Subcutaneous abdominal adipose tissue (tissue), 5 donors: Measurements from ENCODE around the gene LRCH1.

Experiments used
- H3K27ac ChIP-seq: one replicate; pipeline ENCODE4 v1.7.0; 2013; ENCODE audit warnings: low read depth, mild to moderate bottlenecking, inconsistent platforms, low read length, moderate library complexity
- H3K27me3 ChIP-seq, 5 donors: one replicate each; pipeline ENCODE4 v1.7.0; 2013; ENCODE audit warnings: low read length in 5 of 5, inconsistent platforms in 1 of 5; ENCODE audit not compliant: control insufficient read depth in 5 of 5, insufficient read depth in 4 of 5
- H3K36me3 ChIP-seq, 5 donors: one replicate each; pipeline ENCODE4 v1.7.0; 2013; ENCODE audit warnings: low read length in 5 of 5; ENCODE audit not compliant: control insufficient read depth in 5 of 5, insufficient read depth in 5 of 5
- H3K4me1 ChIP-seq, 5 donors: one replicate each; pipeline ENCODE4 v1.7.0; 2013; ENCODE audit warnings: low read length in 5 of 5, mild to moderate bottlenecking in 3 of 5, moderate library complexity in 1 of 5; ENCODE audit not compliant: control insufficient read depth in 5 of 5, insufficient read depth in 5 of 5
- H3K4me3 ChIP-seq, 5 donors: one replicate each; pipeline ENCODE4 v1.7.0; 2013; ENCODE audit warnings: low read length in 5 of 5, low read depth in 1 of 5
- H3K9ac ChIP-seq, 5 donors: one replicate each; pipeline ENCODE4 v1.7.0; 2013; ENCODE audit warnings: low read length in 5 of 5, mild to moderate bottlenecking in 4 of 5, moderate library complexity in 3 of 5
- H3K9me3 ChIP-seq, 5 donors: one replicate each; pipeline ENCODE4 v1.7.0; 2013; ENCODE audit warnings: low read length in 5 of 5; ENCODE audit not compliant: control insufficient read depth in 5 of 5
- donor health status: healthy.
- donor health status: healthy.
- donor health status: healthy.
- donor health status: healthy.
- donor health status: healthy.

Gene LRCH1

DNA sequence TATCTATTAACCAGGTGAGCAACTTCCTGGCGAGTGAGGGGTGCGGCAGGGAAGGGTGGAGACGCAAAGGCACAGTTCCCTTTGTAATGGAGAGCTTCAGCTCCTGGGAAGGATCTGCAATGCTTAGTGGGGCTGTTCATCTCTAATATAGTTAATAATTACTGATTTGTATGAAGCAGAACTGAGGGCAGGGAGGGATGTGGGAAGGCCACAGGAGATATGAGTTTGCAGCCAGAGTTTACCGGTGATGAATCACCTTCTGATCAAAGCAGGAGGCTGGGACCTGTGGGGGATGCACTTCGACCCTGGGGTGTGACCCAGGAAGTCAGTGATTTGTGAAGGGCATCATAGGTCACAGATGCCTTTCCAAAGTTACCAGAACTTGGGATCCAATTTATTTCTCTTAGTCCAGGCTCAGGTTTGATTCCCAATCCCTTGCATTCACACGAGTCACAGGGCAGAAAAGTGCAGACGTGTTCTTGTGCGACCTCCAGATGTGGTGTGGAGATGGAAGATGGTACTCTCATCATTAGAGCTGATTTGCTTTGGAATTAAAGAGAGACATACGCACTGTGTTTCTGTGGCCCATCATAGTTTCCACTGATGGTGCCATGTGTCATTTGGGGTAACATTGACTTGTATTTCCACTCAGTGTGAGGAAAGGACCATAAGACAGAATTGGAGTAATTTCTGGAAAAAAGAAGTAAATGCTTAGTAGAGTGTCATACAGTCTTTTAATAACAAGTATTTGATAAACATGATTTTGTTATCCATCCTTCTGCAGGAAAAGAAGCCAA, 55.0 kb downstream of the LRCH1 start:
- Histone ChIP-seq H3K9me3 (no peaks in the 10 kb centered on the region), H3K9ac (no peak overlapping the region), H3K4me3 (no peak overlapping the region), H3K27me3 (no peaks in the 10 kb centered on the region), H3K36me3 (no peaks in the 10 kb centered on the region), H3K27ac (no peak overlapping the region), H3K4me1 (peaks cover 0 to 43% (median 24%) of the 10 kb centered on the region in 5 donors)

- no peak overlapping the region for H3K9ac ChIP-seq
- no peak overlapping the region for H3K4me3 ChIP-seq
- no peaks in the 10 kb centered on the region for H3K9me3 ChIP-seq
- H3K27me3 ChIP-seq = no peaks in the 10 kb centered on the region
- no peaks in the 10 kb centered on the region for H3K36me3 ChIP-seq
- H3K4me1 ChIP-seq = peaks cover 0 to 38% (median 20%) of the 10 kb centered on the region in 5 donors
- H3K27ac ChIP-seq = no peak overlapping the region
Measured at GRCh38 chr13:46609052-46609451, 56.1 kb downstream of the LRCH1 start.

- no peaks in the 10 kb centered on the region for H3K27me3 ChIP-seq
- no peaks in the 10 kb centered on the region for H3K36me3 ChIP-seq
- no peak overlapping the region for H3K9ac ChIP-seq
- no peak overlapping the region for H3K27ac ChIP-seq
- no peaks in the 10 kb centered on the region for H3K9me3 ChIP-seq
- H3K4me3 ChIP-seq = no peak overlapping the region
- H3K4me1 ChIP-seq = peaks cover 0 to 33% (median 19%) of the 10 kb centered on the region in 5 donors
Measured at GRCh38 chr13:46609726-46610125, 56.8 kb downstream of the LRCH1 start.

- no peaks in the 10 kb centered on the region for H3K9me3 ChIP-seq
- H3K27ac ChIP-seq = no peak overlapping the region
- H3K27me3 ChIP-seq = no peaks in the 10 kb centered on the region
- no peak overlapping the region for H3K4me3 ChIP-seq
- H3K9ac ChIP-seq = no peak overlapping the region
- H3K36me3 ChIP-seq = no peaks in the 10 kb centered on the region
- H3K4me1 ChIP-seq = peaks cover 2 to 33% (median 26%) of the 10 kb centered on the region in 5 donors
Measured at GRCh38 chr13:46612267-46612666, 59.3 kb downstream of the LRCH1 start.

- Histone ChIP-seq H3K27me3 (no peaks in the 10 kb centered on the region), H3K36me3 (no peaks in the 10 kb centered on the region), H3K9ac (no peak overlapping the region), H3K4me1 (peaks cover 2 to 31% (median 23%) of the 10 kb centered on the region in 5 donors), H3K9me3 (no peaks in the 10 kb centered on the region), H3K4me3 (no peak overlapping the region), H3K27ac (no peak overlapping the region)
Measured at GRCh38 chr13:46613409-46614049, 60.6 kb downstream of the LRCH1 start.

GRCh38 chr13:46614582-46614981, 61.6 kb downstream of the LRCH1 start:
- Histone ChIP-seq H3K9ac (no peak overlapping the region), H3K4me3 (no peak overlapping the region), H3K36me3 (no peaks in the 10 kb centered on the region), H3K4me1 (peaks cover 2 to 31% (median 26%) of the 10 kb centered on the region in 5 donors), H3K9me3 (no peaks in the 10 kb centered on the region), H3K27me3 (no peaks in the 10 kb centered on the region), H3K27ac (no peak overlapping the region)

DNA sequence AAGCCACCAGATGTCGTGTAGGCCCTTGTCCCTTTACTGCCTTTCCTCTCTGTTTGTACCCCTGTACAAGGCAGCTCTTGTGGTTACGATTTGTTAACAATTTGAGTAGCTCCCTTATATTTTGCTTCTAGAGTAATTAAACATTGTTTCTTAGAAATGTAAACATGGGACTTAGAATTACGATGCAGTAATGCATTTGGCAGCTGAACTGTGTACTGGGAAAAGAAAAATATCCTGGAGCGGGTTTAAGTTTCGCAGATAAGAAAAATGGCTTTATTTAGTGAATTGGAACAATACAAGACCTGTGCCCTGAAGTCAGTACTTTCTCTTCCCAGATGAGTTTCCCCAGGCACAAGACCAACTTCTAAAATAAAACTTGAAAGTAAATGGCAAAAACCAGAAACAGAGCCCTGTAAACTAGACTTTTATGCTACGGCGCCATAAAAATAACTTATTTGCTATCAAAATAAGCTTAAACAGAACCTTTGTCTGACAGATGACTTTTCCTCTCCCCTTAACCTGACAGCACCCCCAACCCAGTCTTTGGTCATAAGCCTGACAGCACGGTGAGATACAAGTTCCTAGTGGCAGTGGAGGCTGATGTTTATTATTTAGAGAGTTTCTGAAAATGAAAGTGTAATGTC, 63.0 kb downstream of the LRCH1 start:
- no peaks in the 10 kb centered on the region for H3K27me3 ChIP-seq
- H3K9me3 ChIP-seq = no peaks in the 10 kb centered on the region
- H3K27ac ChIP-seq = peak overlapping the region; percentile 67
- H3K36me3 ChIP-seq = no peaks in the 10 kb centered on the region
- peak overlapping the region; percentile 28 to 55 (median 54) for H3K4me3 ChIP-seq
- peaks cover 2 to 43% (median 38%) of the 10 kb centered on the region in 5 donors for H3K4me1 ChIP-seq
- peak overlapping the region; percentile 9 to 68 (median 52) for H3K9ac ChIP-seq

GRCh38 chr13:46617229-46617721, 64.3 kb downstream of the LRCH1 start:
- peaks cover 2 to 51% (median 45%) of the 10 kb centered on the region in 5 donors for H3K4me1 ChIP-seq
- no peaks in the 10 kb centered on the region for H3K36me3 ChIP-seq
- peak overlapping the region in 2 of 5 donors; percentile 0 to 30 for H3K4me3 ChIP-seq
- no peak overlapping the region for H3K27ac ChIP-seq
- H3K27me3 ChIP-seq = no peaks in the 10 kb centered on the region
- no peaks in the 10 kb centered on the region for H3K9me3 ChIP-seq
- peak overlapping the region in 1 of 5 donors; percentile 25 for H3K9ac ChIP-seq

GRCh38 chr13:46617885-46618284, 64.9 kb downstream of the LRCH1 start:
- Histone ChIP-seq H3K27me3 (no peaks in the 10 kb centered on the region), H3K27ac (no peak overlapping the region), H3K9me3 (no peaks in the 10 kb centered on the region), H3K36me3 (no peaks in the 10 kb centered on the region), H3K4me3 (no peak overlapping the region), H3K9ac (no peak overlapping the region), H3K4me1 (peaks cover 2 to 56% (median 51%) of the 10 kb centered on the region in 5 donors)
